ENCODE measurements around the gene UPB1. TPM values are rescaled to one million over a fixed set of nuclear protein-coding genes. Genes with fewer than 3 reads are reported as not detected.
A peak's percentile ranks its signal among the peaks of the same experiment; 100 is the strongest.

UPB1 gene
- total and polyA plus RNA-seq, 10 of the 15 experiments (the other 5 are each of a cell fraction or from before 2014, with no cell fraction given) = 0.89 to 20.5 (median 3.1) TPM

GRCh38 chr22:24485608-24486007 is 9.5 kb upstream of the UPB1 start (continued):
- TF ChIP-seq IRF3 (IDR thresholded peaks at IDR 0.05) = no peak
- TF ChIP-seq SPI1 (IDR thresholded peaks at IDR 0.05; ENCODE audit: borderline replicate concordance, insufficient read depth, low read depth, low read length) = no peak

- no peaks in the 10 kb centered on the region for H3K4me1 ChIP-seq (ENCODE audit: control insufficient read depth, insufficient read depth, low read length)
- H3K9me3 ChIP-seq (replicated peaks; ENCODE audit: control insufficient read depth, insufficient read depth, low read length) = no peaks in the 10 kb centered on the region
- 4% methylated on average over 2 of the region's 2 CpGs for WGBS (ENCODE audit: insufficient coverage, insufficient replicate concordance, low lambda C conversion rate, missing lambda C conversion rate)
- POLR2A ChIA-PET = interaction anchor here (1.4 kb wide), 1 partner anchor 25 kb away, joined by 4 read pairs; no protein-coding TSS in a partner anchor
- ATAC-seq (peak; percentile 84), FAIRE-seq (no peak), DNase-seq (ENCODE audit: low read depth, low spot score) (no peak)
- SMC1A ChIA-PET (ENCODE audit: uncharacterized antibody, unreplicated experiment) = interaction anchor here (0.9 to 2.5 kb wide), 8 partner anchors 16 to 163 kb away, joined by 3 to 6 read pairs (median 4); no protein-coding TSS in a partner anchor
- no peaks in the 10 kb centered on the region for H3K79me2 ChIP-seq (ENCODE audit: control insufficient read depth, insufficient read depth, low read length)
- no peaks in the 10 kb centered on the region for H4K20me1 ChIP-seq (ENCODE audit: control insufficient read depth, insufficient read depth)
- intact Hi-C loops (cut with micrococcal nuclease; ENCODE audit: unreplicated experiment) (no loop called here), in situ Hi-C loops (cut with MboI) (no loop called here)
- H3K27me3 ChIP-seq (replicated peaks in 1 of 2; ENCODE audit: control insufficient read depth in 2 of 2, insufficient read depth in 2 of 2, low read length in 1 of 2) = no peaks in the 10 kb centered on the region
- TF ChIP-seq PKNOX1 (IDR thresholded peaks at IDR 0.05) (no peak), ETV6 (conservative IDR thresholded peaks at IDR 0.05 in 1 of 2, IDR thresholded peaks at IDR 0.05 in 1 of 2; ENCODE audit: borderline replicate concordance in 1 of 2, low read depth in 1 of 2) (no peak), SUPT20H (IDR thresholded peaks at IDR 0.05; ENCODE audit: borderline replicate concordance, control insufficient read depth, low read depth, low read length) (no peak), RUNX3 (IDR thresholded peaks at IDR 0.05; ENCODE audit: low read length) (peak; percentile 56), BHLHE40 (IDR thresholded peaks at IDR 0.05; ENCODE audit: borderline replicate concordance in 1 of 2, low read depth in 2 of 2, low read length in 1 of 2) (no peak), SPI1 (IDR thresholded peaks at IDR 0.05; ENCODE audit: borderline replicate concordance, insufficient read depth, low read depth, low read length) (peak; percentile 61; the same call in 1 of the 2 replicates), MLLT1 (IDR thresholded peaks at IDR 0.05) (no peak)
- no peak overlapping the region for H3K4me2 ChIP-seq (ENCODE audit: control insufficient read depth, insufficient read depth)
- RAD21 ChIA-PET (ENCODE audit: unreplicated experiment) = interaction anchor here (2.2 to 2.3 kb wide), 3 partner anchors 26 to 60 kb away, joined by 4 to 6 read pairs (median 5); no protein-coding TSS in a partner anchor
- CTCF ChIA-PET = interaction anchor here (0.7 to 3.1 kb wide), 18 partner anchors 12 to 164 kb away, joined by 3 to 14 read pairs (median 4); partner anchors contain the start of gene ADORA2A
- H3K27ac ChIP-seq (ENCODE audit: control insufficient read depth, insufficient read depth) = no peak overlapping the region
- H3K9ac ChIP-seq (ENCODE audit: control insufficient read depth, insufficient read depth, low read length) = no peak overlapping the region
- H3K36me3 ChIP-seq (ENCODE audit: control insufficient read depth in 2 of 2, insufficient read depth in 2 of 2, low read length in 1 of 2) = no peaks in the 10 kb centered on the region
- BruUV-seq (replicated peaks) = no TSS peak
- no peak overlapping the region for H2AFZ ChIP-seq (ENCODE audit: control insufficient read depth, low read depth, low read length)
- H3K4me3 ChIP-seq = no peak overlapping the region
These were observed 8.6 kb upstream of the UPB1 start for GRCh38 chr22:24486501-24486921.

All from GM12878 (cell line).